WTC11 (cell line): Measurements from ENCODE around the gene LHX5. TPM values are rescaled to one million over a fixed set of nuclear protein-coding genes. Genes with fewer than 3 reads are reported as not detected.

Source experiments
- ATAC-seq: fragments of 200-7000 bp; cut with Tn5 transposase; 2 replicates; pipeline ENCODE4 v1.10.0; 2021; ENCODE audit warnings: mild to moderate bottlenecking, moderate library complexity
- CTCF ChIA-PET: fragments of 300-600 bp; sonication (Branson Sonifier 250); formaldehyde crosslinking; loops from one replicate; lab custom pipeline; 2021; ENCODE audit warnings: antibody characterized with exemption; lab: Charles Lee
- POLR2A ChIA-PET: fragments of 350-600 bp; sonication (Branson Sonifier 250); formaldehyde crosslinking; loops from one replicate; lab custom pipeline; 2021; ENCODE audit warnings: antibody characterized with exemption; lab: Charles Lee
- DNase-seq: peaks from one replicate; pipeline ENCODE4 v3.0.0; 2021; ENCODE audit warnings: low spot score
- H3K27ac Mint-ChIP-seq: 2 replicates; pipeline ENCODE4 v1.8.0; 2021; ENCODE audit warnings: mixed read lengths
- H3K27me3 Mint-ChIP-seq: 2 replicates; pipeline ENCODE4 v1.8.0; 2021; ENCODE audit warnings: low read depth, mild to moderate bottlenecking, moderate library complexity, mixed read lengths
- H3K36me3 Mint-ChIP-seq: 2 replicates; pipeline ENCODE4 v1.8.0; 2021; ENCODE audit warnings: mixed read lengths
- H3K4me1 Mint-ChIP-seq: 2 replicates; pipeline ENCODE4 v1.8.0; 2022; ENCODE audit warnings: mixed read lengths
- H3K4me3 Mint-ChIP-seq: 2 replicates; pipeline ENCODE4 v1.8.0; 2021; ENCODE audit warnings: mild to moderate bottlenecking, moderate library complexity, mixed read lengths
- H3K9me3 Mint-ChIP-seq: 2 replicates; pipeline ENCODE4 v1.8.0; 2021; ENCODE audit warnings: mixed read lengths
- ATF1 ChIP-seq: sonication (generic); formaldehyde crosslinking; IDR thresholded peaks from 2 replicates; pipeline ENCODE4 v1.8.1; 2023; ENCODE audit warnings: mild to moderate bottlenecking, moderate library complexity, missing genetic modification reagents
- CREB1 ChIP-seq: sonication (generic); formaldehyde crosslinking; IDR thresholded peaks from 2 replicates; pipeline ENCODE4 v1.8.0; 2023; ENCODE audit warnings: mild to moderate bottlenecking, missing genetic modification reagents
- JAZF1 ChIP-seq: fragments of 250-450 bp; sonication (Bioruptor Pico); IDR thresholded peaks from 2 replicates; pipeline ENCODE4 v1.9.0; 2021; ENCODE audit warnings: moderate library complexity, mild to moderate bottlenecking, inconsistent platforms
- MYBL2 ChIP-seq: sonication (generic); formaldehyde crosslinking; IDR thresholded peaks from 2 replicates; pipeline ENCODE4 v1.8.1; 2023; ENCODE audit warnings: mild to moderate bottlenecking, moderate library complexity, missing genetic modification reagents
- NFE2L1 ChIP-seq: sonication (generic); formaldehyde crosslinking; IDR thresholded peaks from 2 replicates; pipeline ENCODE4 v1.8.1; 2023; ENCODE audit warnings: missing genetic modification reagents
- SOX15 ChIP-seq: fragments of 250-450 bp; sonication (Bioruptor Pico); IDR thresholded peaks from 2 replicates; pipeline ENCODE4 v1.9.0; 2021; ENCODE audit warnings: mild to moderate bottlenecking
- SP1 ChIP-seq: sonication (generic); formaldehyde crosslinking; conservative IDR thresholded peaks from 2 replicates; pipeline ENCODE4 v1.8.1; 2022; ENCODE audit warnings: missing genetic modification reagents
- ZNF219 ChIP-seq: sonication (generic); formaldehyde crosslinking; IDR thresholded peaks from 2 replicates; pipeline ENCODE4 v1.8.0; 2023; ENCODE audit warnings: missing genetic modification reagents, mild to moderate bottlenecking, borderline replicate concordance
- ZNF232 ChIP-seq: sonication (generic); formaldehyde crosslinking; IDR thresholded peaks from 2 replicates; pipeline ENCODE4 v1.8.0; 2022; ENCODE audit warnings: mild to moderate bottlenecking, missing genetic modification reagents
- ZNF317 ChIP-seq: sonication (generic); formaldehyde crosslinking; IDR thresholded peaks from 2 replicates; pipeline ENCODE4 v1.8.1; 2023; ENCODE audit warnings: low read depth, mild to moderate bottlenecking, moderate library complexity, missing genetic modification reagents, borderline replicate concordance
- ZNF396 ChIP-seq: fragments of 250-450 bp; sonication (Bioruptor Pico); IDR thresholded peaks from 2 replicates; pipeline ENCODE4 v1.8.0; 2021; ENCODE audit warnings: mild to moderate bottlenecking, moderate library complexity, borderline replicate concordance
- total RNA-seq: library from RNA; stranded (reverse); gene quantifications from 3 replicates; pipeline ENCODE4 v1.2.3, GENCODE V29; 2021
- TF ChIP-seq, protein P1 (sequence below): sonication (generic); formaldehyde crosslinking; IDR thresholded peaks from 2 replicates; pipeline ENCODE4 v1.8.0; 2022; ENCODE audit warnings: mild to moderate bottlenecking, missing genetic modification reagents
- TF ChIP-seq, protein P2 (sequence below): sonication (generic); formaldehyde crosslinking; IDR thresholded peaks from 2 replicates; pipeline ENCODE4 v1.8.0; 2022; ENCODE audit warnings: mild to moderate bottlenecking, missing genetic modification reagents
- TF ChIP-seq, protein P3 (sequence below): sonication (generic); formaldehyde crosslinking; IDR thresholded peaks from 2 replicates; pipeline ENCODE4 v1.8.1; 2023; ENCODE audit warnings: mild to moderate bottlenecking, missing genetic modification reagents
- TF ChIP-seq, protein P4 (sequence below): sonication (generic); formaldehyde crosslinking; IDR thresholded peaks from 2 replicates; pipeline ENCODE4 v1.8.1; 2022; ENCODE audit warnings: low read depth, mild to moderate bottlenecking, moderate library complexity, missing genetic modification reagents, borderline replicate concordance
- TF ChIP-seq, protein P5 (sequence below): sonication (generic); formaldehyde crosslinking; conservative IDR thresholded peaks from 2 replicates; pipeline ENCODE4 v1.8.1; 2023; ENCODE audit warnings: mild to moderate bottlenecking, low read depth, missing genetic modification reagents, moderate library complexity
- TF ChIP-seq, protein P6 (sequence below): sonication (generic); formaldehyde crosslinking; IDR thresholded peaks from 2 replicates; pipeline ENCODE4 v1.8.0; 2023; ENCODE audit warnings: missing genetic modification reagents, mild to moderate bottlenecking, borderline replicate concordance
- TF ChIP-seq, protein P7 (sequence below): sonication (generic); formaldehyde crosslinking; IDR thresholded peaks from 2 replicates; pipeline ENCODE4 v1.8.0; 2023; ENCODE audit warnings: mild to moderate bottlenecking, missing genetic modification reagents

Gene LHX5
- total RNA-seq, 1 experiment from 2014 or later: 3.0 TPM

DNA sequence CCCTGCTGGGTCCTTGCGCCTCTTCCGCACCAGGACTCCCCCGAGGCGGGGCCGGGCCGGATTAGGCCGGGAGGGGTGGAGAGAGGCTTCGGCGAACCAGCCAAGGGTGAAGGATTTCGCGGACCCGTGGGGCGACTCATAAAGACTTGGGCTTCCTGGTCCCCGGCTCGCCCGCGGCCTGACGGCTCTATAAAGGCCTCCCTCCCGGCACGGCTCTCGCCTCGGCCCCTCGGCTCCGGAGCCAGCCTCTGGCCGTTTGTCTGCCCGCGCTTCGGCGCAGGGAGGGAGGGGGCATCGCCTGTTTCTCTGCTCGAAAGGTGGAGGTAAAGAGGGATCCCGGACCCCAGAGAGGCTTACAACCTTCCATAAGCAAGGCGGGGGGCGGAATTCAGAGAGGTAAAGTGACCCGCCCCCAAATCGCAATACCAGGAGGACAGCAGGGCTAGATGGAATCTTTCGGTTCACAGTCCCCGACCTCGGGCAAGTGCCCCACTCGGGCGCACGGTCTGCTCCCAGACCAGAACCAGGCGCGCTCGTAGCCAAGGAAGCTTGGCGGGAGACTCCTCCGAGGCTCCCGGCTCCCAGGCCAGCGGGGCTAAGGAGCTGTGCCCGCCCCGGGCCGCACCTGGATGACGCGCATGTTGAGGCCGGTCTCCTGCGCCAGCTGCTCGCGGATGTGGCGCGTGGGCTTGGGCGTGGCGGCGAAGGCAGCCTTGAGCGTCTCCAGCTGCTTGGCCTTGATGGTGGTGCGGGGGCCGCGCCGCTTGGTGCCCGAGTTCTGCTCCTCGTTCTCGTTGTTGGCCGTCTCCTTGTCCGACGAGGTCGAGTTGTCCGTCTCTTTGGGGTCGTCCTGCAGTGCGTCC, 3.9 kb downstream of the LHX5 start:
- no peak overlapping the region for H3K27ac Mint-ChIP-seq
- H3K36me3 Mint-ChIP-seq: no peaks in the 10 kb centered on the region
- no peaks in the 10 kb centered on the region for H3K9me3 Mint-ChIP-seq
- peak; percentile 42; the same call in 1 of the 2 replicates for TF ChIP-seq NFE2L1 (CRISPR knock-in tag)
- TF ChIP-seq, protein P1, sequence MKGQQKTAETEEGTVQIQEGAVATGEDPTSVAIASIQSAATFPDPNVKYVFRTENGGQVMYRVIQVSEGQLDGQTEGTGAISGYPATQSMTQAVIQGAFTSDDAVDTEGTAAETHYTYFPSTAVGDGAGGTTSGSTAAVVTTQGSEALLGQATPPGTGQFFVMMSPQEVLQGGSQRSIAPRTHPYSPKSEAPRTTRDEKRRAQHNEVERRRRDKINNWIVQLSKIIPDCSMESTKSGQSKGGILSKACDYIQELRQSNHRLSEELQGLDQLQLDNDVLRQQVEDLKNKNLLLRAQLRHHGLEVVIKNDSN: no peak
- TF ChIP-seq SP1 (CRISPR knock-in tag): no peak; the same call in 1 of the 2 replicates
- no peak for TF ChIP-seq JAZF1
- TF ChIP-seq, protein P2, sequence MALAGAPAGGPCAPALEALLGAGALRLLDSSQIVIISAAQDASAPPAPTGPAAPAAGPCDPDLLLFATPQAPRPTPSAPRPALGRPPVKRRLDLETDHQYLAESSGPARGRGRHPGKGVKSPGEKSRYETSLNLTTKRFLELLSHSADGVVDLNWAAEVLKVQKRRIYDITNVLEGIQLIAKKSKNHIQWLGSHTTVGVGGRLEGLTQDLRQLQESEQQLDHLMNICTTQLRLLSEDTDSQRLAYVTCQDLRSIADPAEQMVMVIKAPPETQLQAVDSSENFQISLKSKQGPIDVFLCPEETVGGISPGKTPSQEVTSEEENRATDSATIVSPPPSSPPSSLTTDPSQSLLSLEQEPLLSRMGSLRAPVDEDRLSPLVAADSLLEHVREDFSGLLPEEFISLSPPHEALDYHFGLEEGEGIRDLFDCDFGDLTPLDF (CRISPR knock-in tag): no peak
- TF ChIP-seq, protein P3, sequence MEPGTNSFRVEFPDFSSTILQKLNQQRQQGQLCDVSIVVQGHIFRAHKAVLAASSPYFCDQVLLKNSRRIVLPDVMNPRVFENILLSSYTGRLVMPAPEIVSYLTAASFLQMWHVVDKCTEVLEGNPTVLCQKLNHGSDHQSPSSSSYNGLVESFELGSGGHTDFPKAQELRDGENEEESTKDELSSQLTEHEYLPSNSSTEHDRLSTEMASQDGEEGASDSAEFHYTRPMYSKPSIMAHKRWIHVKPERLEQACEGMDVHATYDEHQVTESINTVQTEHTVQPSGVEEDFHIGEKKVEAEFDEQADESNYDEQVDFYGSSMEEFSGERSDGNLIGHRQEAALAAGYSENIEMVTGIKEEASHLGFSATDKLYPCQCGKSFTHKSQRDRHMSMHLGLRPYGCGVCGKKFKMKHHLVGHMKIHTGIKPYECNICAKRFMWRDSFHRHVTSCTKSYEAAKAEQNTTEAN (CRISPR knock-in tag): 0 out of 2 replicates have a peak, but pooled peaks have one; percentile 52
- no peak for TF ChIP-seq ZNF232 (CRISPR knock-in tag)
- H3K4me1 Mint-ChIP-seq: peaks cover 62% of the 10 kb centered on the region
- ChIA-PET POLR2A (no interaction called here), CTCF (interaction anchor here (0.6 to 1.7 kb wide), 5 partner anchors 10 to 229 kb away, joined by 3 to 10 read pairs (median 4); no protein-coding TSS in a partner anchor)
- peak overlapping the region; percentile 68 for H3K4me3 Mint-ChIP-seq
- DNase-seq (peak; percentile 49), ATAC-seq (no peak)
- peaks cover 99% of the 10 kb centered on the region for H3K27me3 Mint-ChIP-seq

DNA sequence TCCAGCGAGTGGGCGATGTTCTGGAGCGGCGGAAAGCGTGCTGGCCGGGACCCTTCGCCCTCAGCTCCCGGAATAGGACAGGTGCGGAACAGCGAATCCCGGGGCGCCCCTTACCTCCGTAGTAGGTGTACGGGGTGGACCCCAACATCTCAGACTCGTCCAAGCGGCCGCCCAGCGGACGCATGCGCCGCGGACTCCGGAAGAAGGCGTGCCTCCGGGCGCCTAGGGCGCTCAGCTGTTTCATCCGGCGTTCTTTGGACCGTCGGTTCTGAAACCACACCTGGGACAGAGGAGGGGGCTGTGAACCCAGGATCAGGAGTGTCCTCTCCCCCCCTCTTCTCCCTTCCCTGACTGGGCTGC, 4.5 kb downstream of the LHX5 start:
- H3K36me3 Mint-ChIP-seq: no peaks in the 10 kb centered on the region
- CTCF ChIA-PET: no interaction called here
- peak overlapping the region; percentile 68 for H3K4me3 Mint-ChIP-seq
- DNase-seq: no peak
- H3K4me1 Mint-ChIP-seq: peaks cover 62% of the 10 kb centered on the region
- H3K27ac Mint-ChIP-seq: no peak overlapping the region
- H3K27me3 Mint-ChIP-seq: peaks cover 99% of the 10 kb centered on the region
- POLR2A ChIA-PET: no interaction called here
- ATAC-seq: no peak
- H3K9me3 Mint-ChIP-seq: no peaks in the 10 kb centered on the region
- TF ChIP-seq, protein P4, sequence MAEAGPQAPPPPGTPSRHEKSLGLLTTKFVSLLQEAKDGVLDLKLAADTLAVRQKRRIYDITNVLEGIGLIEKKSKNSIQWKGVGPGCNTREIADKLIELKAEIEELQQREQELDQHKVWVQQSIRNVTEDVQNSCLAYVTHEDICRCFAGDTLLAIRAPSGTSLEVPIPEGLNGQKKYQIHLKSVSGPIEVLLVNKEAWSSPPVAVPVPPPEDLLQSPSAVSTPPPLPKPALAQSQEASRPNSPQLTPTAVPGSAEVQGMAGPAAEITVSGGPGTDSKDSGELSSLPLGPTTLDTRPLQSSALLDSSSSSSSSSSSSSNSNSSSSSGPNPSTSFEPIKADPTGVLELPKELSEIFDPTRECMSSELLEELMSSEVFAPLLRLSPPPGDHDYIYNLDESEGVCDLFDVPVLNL (CRISPR knock-in tag): no peak
- TF ChIP-seq ZNF396 (CRISPR knock-in tag): no peak
- TF ChIP-seq MYBL2 (CRISPR knock-in tag): no peak
- TF ChIP-seq CREB1 (CRISPR knock-in tag): no peak
- TF ChIP-seq, protein P5, sequence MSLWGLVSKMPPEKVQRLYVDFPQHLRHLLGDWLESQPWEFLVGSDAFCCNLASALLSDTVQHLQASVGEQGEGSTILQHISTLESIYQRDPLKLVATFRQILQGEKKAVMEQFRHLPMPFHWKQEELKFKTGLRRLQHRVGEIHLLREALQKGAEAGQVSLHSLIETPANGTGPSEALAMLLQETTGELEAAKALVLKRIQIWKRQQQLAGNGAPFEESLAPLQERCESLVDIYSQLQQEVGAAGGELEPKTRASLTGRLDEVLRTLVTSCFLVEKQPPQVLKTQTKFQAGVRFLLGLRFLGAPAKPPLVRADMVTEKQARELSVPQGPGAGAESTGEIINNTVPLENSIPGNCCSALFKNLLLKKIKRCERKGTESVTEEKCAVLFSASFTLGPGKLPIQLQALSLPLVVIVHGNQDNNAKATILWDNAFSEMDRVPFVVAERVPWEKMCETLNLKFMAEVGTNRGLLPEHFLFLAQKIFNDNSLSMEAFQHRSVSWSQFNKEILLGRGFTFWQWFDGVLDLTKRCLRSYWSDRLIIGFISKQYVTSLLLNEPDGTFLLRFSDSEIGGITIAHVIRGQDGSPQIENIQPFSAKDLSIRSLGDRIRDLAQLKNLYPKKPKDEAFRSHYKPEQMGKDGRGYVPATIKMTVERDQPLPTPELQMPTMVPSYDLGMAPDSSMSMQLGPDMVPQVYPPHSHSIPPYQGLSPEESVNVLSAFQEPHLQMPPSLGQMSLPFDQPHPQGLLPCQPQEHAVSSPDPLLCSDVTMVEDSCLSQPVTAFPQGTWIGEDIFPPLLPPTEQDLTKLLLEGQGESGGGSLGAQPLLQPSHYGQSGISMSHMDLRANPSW: no peak
- no peak for TF ChIP-seq ATF1 (CRISPR knock-in tag)
- TF ChIP-seq, protein P6, sequence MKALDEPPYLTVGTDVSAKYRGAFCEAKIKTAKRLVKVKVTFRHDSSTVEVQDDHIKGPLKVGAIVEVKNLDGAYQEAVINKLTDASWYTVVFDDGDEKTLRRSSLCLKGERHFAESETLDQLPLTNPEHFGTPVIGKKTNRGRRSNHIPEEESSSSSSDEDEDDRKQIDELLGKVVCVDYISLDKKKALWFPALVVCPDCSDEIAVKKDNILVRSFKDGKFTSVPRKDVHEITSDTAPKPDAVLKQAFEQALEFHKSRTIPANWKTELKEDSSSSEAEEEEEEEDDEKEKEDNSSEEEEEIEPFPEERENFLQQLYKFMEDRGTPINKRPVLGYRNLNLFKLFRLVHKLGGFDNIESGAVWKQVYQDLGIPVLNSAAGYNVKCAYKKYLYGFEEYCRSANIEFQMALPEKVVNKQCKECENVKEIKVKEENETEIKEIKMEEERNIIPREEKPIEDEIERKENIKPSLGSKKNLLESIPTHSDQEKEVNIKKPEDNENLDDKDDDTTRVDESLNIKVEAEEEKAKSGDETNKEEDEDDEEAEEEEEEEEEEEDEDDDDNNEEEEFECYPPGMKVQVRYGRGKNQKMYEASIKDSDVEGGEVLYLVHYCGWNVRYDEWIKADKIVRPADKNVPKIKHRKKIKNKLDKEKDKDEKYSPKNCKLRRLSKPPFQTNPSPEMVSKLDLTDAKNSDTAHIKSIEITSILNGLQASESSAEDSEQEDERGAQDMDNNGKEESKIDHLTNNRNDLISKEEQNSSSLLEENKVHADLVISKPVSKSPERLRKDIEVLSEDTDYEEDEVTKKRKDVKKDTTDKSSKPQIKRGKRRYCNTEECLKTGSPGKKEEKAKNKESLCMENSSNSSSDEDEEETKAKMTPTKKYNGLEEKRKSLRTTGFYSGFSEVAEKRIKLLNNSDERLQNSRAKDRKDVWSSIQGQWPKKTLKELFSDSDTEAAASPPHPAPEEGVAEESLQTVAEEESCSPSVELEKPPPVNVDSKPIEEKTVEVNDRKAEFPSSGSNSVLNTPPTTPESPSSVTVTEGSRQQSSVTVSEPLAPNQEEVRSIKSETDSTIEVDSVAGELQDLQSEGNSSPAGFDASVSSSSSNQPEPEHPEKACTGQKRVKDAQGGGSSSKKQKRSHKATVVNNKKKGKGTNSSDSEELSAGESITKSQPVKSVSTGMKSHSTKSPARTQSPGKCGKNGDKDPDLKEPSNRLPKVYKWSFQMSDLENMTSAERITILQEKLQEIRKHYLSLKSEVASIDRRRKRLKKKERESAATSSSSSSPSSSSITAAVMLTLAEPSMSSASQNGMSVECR (CRISPR knock-in tag): no peak
- no peak for TF ChIP-seq SOX15 (CRISPR knock-in tag)
- TF ChIP-seq ZNF219: no peak
- TF ChIP-seq, protein P7, sequence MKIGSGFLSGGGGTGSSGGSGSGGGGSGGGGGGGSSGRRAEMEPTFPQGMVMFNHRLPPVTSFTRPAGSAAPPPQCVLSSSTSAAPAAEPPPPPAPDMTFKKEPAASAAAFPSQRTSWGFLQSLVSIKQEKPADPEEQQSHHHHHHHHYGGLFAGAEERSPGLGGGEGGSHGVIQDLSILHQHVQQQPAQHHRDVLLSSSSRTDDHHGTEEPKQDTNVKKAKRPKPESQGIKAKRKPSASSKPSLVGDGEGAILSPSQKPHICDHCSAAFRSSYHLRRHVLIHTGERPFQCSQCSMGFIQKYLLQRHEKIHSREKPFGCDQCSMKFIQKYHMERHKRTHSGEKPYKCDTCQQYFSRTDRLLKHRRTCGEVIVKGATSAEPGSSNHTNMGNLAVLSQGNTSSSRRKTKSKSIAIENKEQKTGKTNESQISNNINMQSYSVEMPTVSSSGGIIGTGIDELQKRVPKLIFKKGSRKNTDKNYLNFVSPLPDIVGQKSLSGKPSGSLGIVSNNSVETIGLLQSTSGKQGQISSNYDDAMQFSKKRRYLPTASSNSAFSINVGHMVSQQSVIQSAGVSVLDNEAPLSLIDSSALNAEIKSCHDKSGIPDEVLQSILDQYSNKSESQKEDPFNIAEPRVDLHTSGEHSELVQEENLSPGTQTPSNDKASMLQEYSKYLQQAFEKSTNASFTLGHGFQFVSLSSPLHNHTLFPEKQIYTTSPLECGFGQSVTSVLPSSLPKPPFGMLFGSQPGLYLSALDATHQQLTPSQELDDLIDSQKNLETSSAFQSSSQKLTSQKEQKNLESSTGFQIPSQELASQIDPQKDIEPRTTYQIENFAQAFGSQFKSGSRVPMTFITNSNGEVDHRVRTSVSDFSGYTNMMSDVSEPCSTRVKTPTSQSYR (CRISPR knock-in tag): no peak
- no peak for TF ChIP-seq ZNF317 (CRISPR knock-in tag)
